Activated CD8-positive, alpha-beta memory T cell treated with anti-CD3 and anti-CD28 coated beads, Interleukin-2, amount 50 U/mL, for 48 hours (primary cell): Measurements from ENCODE around the gene WDR86.

Experiments
- DNase-seq: peaks from one replicate; pipeline ENCODE4 v3.0.0-alpha.2; 2020

The WDR86 gene

DNA sequence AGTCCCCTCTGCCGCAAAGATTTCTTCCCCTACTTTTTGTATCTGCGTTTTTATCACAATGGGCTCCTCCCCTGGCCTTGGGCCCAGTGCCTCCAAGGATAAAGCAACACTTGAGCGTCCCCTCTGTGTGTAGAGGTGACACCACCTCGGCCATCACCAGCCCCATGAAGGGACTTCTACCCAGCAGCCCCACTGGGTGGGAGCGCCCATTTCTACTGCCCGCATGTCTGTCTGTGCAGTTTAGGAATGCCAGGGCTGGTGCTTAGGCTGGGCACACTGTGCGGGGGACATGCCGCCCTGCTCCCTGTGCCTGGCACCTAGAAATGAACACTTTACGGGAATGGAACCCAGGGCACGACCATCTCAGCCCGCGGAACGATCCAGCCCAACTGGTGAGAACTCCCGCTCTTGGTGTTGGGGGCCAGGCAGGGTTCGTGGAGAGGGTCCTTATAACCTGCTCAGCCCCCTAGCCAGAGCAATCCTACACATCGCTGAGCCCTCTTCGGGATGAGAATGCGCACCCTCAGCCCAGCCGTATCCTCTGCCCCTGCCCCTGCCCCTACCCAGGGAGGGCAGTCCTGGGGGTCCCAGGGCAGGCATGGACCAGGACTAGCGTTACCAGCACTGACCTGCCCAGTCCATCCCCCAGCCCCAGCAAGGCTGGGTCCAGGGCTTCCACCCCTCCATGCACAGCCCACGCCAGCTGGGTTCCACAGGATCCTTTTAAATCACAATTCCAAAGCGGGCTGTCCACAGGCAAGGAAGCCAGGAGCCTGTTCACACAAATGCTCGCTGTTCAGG lies 17.3 kb upstream of the WDR86 start:
- DNase-seq, result no peak

GRCh38 chr7:151426441-151426903 lies 16.6 kb upstream of the WDR86 start:
- DNase-seq, result no peak

GRCh38 chr7:151425670-151426440 lies 16.0 kb upstream of the WDR86 start:
- DNase-seq, result no peak

- no peak for DNase-seq
These were observed 15.0 kb upstream of the WDR86 start for GRCh38 chr7:151424799-151425198.

- no peak for DNase-seq
These were observed 14.1 kb upstream of the WDR86 start for GRCh38 chr7:151423936-151424335.

GRCh38 chr7:151423226-151423625 lies 13.4 kb upstream of the WDR86 start:
- no peak for DNase-seq

DNA sequence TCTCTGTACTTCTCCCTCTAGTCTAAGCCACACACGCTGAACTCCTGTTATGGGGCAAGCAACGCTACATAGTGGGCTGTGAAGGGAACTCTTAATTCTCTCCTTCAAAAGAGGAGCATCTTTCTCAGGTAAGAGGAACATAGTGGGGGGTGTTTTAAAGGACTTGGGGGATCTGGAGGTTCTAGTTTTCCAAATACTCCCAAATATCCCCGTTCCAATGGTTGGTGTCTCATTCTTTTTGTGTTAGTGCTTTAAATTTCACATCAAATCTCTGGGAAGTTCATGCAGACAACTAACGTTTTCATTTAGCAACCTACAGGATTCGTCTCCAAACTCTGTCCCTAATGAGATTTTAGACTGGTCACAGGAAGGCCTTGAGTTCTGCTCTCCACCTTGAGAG lies 12.4 kb upstream of the WDR86 start:
- no peak for DNase-seq

GRCh38 chr7:151420144-151420543 lies 10.3 kb upstream of the WDR86 start:
- no peak for DNase-seq

DNA sequence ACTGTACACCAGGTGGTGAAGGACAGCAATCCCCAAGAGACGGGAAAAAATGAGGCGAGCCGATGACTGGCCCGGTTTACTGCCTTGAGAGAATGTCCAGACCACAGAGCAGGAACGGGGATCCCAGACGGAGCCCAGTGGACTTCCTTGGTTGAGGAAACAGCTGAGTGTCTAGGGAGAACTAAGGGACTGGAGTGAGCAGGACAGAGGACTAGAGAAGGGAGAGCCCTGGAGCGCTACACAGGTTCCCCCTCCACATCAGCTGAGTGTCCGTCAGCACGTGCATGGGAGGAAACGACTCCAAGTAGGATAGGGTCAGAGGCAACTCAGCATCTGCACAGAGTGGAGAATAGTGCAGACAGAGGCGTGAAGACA lies 7.1 kb upstream of the WDR86 start:
- DNase-seq, result no peak

DNA sequence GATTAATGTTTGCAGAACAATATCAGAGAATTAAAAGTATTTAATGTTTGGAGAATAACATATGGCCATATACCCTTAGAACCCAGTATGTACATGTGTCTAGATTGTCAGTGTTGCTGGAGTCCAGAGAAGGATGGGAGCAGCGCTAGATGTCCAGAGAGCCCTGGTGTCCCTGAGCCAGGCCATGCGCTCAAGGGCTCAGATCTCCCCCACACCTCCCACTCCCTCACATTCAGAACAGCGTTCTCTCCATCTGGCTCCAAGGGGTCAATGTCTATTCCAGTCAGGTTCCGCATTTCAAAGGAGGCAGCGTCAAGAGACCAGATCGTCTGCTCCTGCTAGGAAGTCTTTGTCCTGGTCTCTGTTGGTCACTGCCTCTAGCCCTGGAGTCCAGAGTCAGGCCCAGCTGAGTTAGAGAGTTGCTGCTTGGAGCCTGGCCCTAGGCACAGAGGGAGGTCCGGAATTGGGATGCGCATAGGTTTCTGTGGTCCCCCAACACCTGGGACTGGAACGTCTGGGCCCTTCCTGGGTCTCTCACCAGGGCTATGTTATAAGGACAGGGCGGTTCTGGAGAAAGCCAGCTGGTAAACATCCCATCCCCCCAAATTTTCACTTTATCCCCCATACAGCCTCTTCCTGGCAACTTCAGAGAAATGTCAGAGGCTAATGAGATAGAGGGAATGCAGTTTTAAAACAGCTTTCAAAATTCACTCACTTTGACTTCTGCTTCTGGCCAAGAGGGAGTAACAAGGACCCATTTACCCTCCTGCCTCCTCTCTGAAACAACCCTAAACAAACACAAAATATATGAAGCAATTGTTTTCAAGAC lies 6.5 kb upstream of the WDR86 start:
- DNase-seq, result no peak

GRCh38 chr7:151415375-151416105 lies 5.7 kb upstream of the WDR86 start:
- no peak for DNase-seq

GRCh38 chr7:151413241-151413640 lies 3.4 kb upstream of the WDR86 start:
- no peak for DNase-seq

DNA sequence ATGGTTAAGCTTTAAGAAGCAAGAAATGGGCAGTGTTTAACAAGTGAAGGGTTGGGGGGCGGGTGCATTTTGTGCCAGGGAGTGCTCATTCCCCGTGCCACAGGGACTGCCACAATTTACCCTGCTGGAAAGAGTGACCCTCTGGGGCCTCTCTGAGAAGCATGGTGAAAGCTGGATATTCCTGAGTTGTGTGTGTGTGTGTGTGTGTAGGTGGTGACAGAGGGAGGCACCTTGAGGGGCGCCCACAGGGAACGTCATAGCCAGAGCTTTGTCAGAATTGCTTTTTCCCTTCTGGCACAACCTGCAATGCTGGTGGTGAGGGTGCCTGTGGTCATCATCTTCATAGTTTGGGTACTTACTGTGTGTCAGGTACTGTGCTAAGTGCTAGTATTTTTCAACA lies 2.5 kb upstream of the WDR86 start:
- DNase-seq, result no peak

DNA sequence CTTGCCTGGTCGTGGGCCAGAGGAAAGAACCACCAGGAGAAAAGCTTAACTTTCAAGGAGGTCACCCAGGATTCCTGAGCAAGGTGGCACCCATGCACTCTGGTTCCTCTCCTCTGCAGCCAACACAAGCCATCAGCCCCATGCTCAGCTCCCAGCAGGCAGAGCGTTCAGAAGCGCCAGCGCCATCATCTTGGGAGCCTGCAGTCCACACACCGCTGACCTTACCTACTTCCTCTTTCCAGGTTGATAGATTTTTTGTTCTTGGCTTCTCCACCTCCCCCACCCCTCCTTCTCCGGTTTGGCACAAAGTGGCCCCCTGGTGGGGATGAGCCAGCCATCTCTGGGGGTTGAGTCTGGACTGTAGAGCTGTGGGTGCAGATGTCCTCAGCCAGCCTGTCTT lies 1.7 kb upstream of the WDR86 start:
- no peak for DNase-seq

DNA sequence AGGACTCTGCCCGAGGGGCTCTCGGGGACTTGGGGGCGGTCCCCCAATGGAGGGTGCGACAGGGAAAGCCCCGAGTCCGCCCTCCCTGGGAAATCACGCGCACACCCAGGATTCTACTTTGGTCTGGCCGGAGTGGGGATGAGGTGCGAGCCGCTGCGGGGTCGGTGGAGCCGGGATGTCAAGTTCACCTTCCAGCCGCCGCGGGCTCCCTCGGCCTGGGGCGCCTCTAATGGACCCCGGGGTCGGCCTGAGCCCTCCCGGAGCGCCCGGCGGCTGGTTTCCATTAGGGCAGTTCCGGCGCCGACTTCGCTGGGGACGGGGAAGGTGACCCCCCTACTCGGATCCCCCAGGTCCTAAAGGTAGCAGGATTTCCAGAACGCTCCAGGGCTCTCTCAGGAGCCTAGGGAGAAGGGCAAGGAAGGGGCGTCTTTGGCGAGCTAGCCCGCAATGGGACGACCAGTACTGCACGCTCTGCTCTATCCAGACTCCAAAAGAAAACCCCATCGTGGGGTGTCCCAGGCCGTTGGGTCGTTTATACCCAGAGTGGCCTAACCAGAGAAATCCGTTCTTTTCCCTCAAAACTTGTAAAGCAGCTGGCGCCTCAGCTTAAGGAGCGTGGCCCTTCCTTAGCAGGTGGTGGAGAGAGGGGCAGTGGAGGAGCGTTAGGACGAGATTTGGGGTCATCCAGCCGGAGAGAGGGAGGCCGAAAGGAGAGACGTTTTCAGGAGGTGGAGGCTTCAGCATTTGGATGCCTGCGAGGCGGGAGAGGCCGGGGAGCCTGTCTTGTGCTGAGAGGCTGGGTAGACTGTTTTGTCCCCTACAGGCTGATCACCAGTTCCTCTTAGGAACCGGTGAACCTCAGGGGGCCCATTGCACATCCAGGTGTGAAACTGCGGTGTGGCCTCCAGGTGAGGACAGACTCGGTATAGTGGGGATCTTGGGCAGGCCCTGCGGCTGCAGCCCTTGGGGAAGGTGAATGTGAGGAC lies 860 bp upstream of the WDR86 start:
- DNase-seq, result no peak

DNA sequence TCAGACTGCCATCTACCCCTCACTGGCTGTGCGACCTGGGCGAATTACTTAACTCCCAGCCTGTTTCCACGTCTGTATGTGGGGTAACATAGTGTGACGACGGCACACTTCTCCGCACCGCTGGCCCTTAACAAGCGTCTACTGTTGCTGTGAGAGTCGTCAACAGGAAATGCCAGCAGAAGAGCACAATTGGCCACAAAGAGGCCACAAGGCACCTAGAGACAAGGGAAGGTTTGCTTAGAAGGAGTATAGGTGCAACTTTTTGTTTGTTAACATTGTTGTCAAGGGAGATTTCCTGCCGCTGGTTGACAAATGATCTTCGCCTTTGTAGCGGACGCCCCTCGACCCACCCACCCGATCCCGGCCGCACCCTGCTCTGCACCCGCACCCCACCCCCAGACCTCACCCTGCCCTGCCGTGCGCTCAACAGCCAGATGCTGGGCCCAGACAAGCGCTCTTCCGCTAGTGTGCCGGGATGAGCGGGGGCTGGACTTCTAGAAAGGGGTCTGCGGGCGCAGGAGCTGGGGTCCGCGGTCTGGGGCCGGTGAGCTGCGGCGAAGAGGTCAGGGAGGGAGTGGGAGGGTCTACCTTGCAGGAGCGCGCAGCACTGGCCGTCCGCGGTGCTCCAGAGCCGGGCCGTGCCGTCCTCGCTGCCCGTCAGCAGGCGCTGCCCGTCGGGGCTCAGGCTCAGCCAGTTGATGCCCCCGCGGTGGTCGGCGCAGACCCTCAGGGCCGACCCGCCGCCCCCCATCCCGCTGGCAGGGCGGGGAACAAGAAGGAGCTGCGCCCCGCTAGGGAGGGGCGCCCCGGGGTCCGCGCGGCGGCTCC lies 785 bp downstream of the WDR86 start:
- no peak for DNase-seq

GRCh38 chr7:151408498-151408838 lies 1.4 kb downstream of the WDR86 start:
- no peak for DNase-seq

GRCh38 chr7:151406886-151407583 lies 2.8 kb downstream of the WDR86 start:
- no peak for DNase-seq

- DNase-seq, result no peak
These were observed 3.6 kb downstream of the WDR86 start for GRCh38 chr7:151406051-151406875.
